GM18507 (cell line): ENCODE data around the gene TOP3A.

Experiments
- DNase-seq: peaks from one replicate; pipeline ENCODE4 v3.0.0; 2011; ENCODE audit warnings: low read depth; ENCODE audit not compliant: insufficient read length; ENCODE audit errors: extremely low spot score
- FAIRE-seq: peaks from 2 replicates; lab custom pipeline; 2011; peaks lifted over from hg19 to GRCh38; lab: Jason Lieb, UNC

Gene TOP3A

DNA sequence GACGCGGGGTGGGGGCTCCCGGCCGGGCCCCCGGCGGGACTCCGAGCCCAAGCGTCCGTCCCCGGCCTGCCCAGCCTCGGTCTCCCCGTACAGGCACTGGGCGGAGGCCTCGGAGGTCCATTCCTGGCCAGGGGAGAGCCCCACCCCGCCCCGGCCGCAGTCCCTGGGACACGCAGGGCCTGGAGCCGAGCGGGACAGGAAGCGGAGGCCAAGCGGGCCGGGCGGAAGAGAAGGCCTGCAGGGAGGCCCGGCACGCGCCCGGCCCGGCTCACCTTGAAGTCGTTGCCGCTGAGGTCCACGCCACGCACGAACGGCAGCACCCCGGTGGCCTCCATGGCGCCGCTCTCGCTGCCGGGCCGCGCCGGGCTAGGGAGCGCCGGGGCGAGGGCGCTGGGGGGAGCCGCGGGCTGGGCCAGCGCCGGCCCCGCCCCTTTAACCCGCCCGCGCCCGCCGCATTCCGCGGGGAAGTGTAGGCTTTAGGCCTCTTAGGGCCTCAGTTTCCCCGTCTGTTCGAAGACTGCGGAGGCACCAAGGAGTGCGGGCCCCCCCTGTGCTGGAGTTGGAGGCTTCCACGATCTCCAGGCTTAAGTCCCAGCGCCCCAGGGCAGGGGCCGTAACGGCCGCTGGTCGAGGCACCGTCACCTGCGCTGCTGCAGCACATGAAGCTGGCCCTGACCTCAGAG lies 56.3 kb downstream of the TOP3A start, which contains the start of gene FLII:
TSS of gene FLII (minus strand) at position 383 of the 683 bp plus-strand sequence. CDS start at position 335, 48 bp downstream.
- FAIRE-seq (peak; percentile 74), DNase-seq (no peak)

- DNase-seq = no peak
- peak; percentile 76 for FAIRE-seq
Observed at GRCh38 chr17:18257982-18258355, 56.8 kb downstream of the TOP3A start.

DNA sequence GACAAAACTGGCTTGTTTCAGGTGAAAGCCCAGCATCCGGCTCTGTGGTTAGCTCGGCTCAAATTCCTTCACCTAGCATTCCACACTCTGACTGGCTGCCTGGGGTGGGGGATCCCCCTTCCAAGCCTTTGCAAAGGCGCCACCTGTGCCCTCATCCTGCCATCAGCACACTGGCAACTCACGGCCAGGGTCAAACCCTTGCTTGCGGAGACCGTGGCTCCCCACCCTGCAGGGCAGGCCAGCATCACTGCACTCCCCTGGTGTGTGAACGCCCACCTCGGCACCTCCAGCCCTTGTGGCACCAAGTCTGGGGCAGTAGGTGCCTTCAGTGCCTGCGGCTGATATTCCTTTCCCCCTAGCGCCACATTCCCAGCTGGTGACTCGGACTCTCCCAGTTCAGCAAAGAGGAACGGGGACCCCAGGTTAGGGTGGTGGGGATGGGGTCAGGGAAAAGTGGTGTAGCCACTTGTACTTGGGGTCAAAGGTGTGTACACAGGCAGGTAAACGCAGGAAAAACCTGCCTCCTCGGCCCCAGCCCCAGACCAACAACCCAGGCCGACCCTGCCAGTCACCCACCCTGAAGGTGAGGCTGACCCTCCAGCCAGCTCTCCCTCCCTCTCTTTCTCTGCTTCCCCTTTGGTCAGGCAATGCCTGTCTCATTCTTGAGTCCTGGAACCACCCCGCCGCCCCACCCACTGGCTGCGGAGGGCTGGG lies 57.4 kb downstream of the TOP3A start:
- DNase-seq = no peak

GRCh38 chr17:18256776-18257175 lies 58.0 kb downstream of the TOP3A start:
- DNase-seq (no peak), FAIRE-seq (no peak)

More for the DNA sequence above, 57.4 kb downstream of the TOP3A start:
- FAIRE-seq = no peak

DNA sequence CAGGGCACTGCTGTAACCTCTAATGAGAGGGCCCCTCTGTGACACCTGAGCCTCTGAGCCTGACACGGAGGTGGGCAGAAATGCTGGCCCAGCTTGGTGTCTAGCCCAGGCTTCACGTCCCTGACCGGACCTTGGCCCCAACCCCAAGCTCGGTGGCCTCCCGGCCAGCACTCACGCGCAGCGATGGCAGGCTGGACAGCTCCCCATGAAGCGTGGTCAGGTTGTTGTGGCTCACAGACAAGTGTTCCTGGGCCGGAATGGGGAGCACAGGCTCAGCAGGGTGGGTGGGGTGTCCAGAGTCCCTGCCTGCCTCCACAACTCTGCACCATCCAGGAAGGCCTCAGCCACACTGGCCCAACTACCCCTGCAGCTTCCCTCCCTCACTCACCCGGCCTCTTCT lies 58.4 kb downstream of the TOP3A start:
- DNase-seq = no peak
- no peak for FAIRE-seq

- DNase-seq (no peak), FAIRE-seq (no peak)
Observed at GRCh38 chr17:18254888-18255649, 59.7 kb downstream of the TOP3A start.

GRCh38 chr17:18253947-18254821 lies 60.6 kb downstream of the TOP3A start:
- DNase-seq (no peak), FAIRE-seq (no peak)

GRCh38 chr17:18253187-18253884 lies 61.5 kb downstream of the TOP3A start:
- DNase-seq (no peak), FAIRE-seq (no peak)

- no peak for DNase-seq
- no peak for FAIRE-seq
Observed at GRCh38 chr17:18252160-18252559, 62.6 kb downstream of the TOP3A start.

GRCh38 chr17:18251204-18251603 lies 63.6 kb downstream of the TOP3A start:
- FAIRE-seq (no peak), DNase-seq (no peak)

DNA sequence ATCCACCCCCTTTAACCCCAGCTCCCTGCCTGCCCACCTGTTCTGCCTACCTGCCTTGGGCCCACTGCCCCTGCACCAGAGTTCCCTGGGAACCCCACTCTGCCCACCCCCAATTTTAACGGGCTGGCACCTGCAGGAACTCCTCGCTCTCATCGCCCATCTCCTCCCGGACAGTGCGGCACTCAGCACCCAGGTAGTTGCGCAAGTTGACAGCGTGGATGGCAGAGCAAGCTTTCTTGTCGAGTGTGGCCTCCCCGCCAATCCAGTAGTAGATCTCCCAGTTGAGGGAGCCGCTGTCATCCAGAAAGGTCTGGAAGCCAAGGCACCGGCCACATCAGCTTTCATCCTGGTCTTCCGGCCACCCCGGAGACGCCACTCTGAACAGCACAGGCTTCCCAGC lies 64.1 kb downstream of the TOP3A start:
- no peak for FAIRE-seq

DNA sequence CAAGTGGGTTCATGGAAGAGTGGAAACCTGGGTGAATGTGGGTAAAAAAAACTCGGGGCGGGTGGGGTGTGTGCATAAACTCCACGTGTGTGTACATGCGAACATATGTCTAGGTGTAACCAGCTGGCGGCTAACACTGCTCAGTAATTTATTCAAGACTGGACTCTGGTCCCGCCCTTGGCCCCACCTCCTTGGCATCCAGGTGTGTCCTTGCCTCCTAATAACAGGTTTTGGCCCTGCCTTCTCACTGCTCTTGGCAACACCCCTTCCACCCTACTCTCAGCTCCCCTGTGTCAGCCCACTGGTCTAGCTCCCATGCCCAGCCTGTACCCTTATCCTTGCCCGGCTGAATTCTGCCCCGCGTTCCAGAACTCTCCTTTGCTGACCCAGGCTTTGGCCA lies 64.5 kb downstream of the TOP3A start:
- no peak for FAIRE-seq
- DNase-seq = no peak

More for the DNA sequence above, 64.1 kb downstream of the TOP3A start:
- no peak for DNase-seq

DNA sequence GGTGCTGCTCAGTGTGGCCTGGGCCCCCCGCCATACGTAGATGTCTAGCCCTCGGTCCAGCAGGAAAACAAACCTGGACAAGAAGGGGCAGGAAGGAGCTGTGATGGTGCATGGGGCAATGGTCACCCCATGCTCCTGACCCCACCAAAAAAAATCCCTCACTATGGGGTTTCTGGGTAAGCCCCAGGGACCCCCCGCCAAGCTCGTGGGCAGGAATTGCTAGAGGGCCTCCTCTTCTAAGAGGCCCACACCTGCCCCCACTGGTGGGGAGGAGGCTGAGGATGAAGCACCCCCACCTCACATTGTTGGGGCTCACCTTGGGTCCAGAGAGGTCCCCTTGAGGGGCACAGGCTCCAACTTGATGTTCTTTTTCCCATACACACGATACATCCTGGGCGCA lies 66.0 kb downstream of the TOP3A start:
- DNase-seq (no peak), FAIRE-seq (no peak)

- DNase-seq = peak; percentile 87
- FAIRE-seq = peak; percentile 84
Observed at GRCh38 chr17:18248300-18248731, 66.5 kb downstream of the TOP3A start.

DNA sequence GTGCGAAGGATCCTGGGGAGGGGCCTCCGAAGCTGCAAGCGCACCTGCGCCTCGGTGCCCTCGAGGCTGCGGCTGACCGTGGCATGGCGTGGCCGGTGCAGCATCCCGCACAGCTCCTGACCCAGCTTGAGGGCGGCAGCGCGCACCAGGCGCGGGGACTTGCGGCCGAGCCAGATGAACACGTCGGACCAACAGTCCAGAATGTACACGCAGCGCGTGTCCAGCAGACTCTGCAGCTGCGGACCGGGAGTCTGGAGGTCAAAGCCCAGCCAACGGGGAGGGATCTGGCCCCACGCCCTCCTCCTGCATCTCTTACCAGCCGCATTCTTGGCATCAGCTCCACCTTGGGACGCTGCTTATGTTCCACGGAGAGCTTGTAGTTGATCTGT lies 67.2 kb downstream of the TOP3A start:
- DNase-seq (no peak), FAIRE-seq (no peak)

DNA sequence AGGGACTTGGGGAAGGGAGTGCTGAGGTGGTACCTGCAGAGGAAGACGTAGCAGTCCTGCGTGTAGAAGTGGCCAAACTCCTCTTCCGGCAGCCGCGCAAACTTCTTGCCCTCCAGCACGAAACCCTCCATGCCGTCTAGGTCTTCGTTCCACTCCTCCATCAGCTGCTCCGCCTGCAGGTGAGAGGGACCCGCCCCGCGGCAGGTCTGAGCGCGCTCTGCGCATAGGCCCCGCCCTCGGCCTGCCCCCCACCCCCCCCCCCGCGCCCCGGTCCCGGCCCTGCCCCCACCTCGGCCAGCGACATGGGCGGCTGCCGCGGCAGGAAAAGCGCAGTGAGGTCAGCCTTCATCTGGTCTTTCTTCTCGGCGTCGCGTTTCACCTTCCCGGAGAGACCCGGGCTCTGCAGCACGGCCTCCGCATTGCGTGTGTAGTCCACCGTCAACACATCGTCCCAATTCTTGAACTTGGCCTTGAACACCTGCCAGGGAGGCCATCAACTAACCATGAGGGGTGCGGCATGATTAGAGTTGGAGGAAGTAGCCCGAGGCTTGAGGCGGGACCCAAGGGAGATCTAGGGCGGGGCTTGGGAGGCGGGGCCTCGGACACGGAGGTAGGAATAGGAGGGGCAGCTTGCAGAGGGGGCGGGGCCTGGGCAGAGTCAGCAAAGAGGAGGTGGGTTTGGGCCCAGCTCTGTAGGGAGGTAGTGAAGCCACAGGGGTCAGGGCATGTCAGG lies 67.7 kb downstream of the TOP3A start:
- FAIRE-seq (no peak), DNase-seq (no peak)

GRCh38 chr17:18246109-18246725 lies 68.6 kb downstream of the TOP3A start:
- DNase-seq (no peak), FAIRE-seq (no peak)
